ENCODE results near the gene LRRC4B.

The LRRC4B gene

DNA sequence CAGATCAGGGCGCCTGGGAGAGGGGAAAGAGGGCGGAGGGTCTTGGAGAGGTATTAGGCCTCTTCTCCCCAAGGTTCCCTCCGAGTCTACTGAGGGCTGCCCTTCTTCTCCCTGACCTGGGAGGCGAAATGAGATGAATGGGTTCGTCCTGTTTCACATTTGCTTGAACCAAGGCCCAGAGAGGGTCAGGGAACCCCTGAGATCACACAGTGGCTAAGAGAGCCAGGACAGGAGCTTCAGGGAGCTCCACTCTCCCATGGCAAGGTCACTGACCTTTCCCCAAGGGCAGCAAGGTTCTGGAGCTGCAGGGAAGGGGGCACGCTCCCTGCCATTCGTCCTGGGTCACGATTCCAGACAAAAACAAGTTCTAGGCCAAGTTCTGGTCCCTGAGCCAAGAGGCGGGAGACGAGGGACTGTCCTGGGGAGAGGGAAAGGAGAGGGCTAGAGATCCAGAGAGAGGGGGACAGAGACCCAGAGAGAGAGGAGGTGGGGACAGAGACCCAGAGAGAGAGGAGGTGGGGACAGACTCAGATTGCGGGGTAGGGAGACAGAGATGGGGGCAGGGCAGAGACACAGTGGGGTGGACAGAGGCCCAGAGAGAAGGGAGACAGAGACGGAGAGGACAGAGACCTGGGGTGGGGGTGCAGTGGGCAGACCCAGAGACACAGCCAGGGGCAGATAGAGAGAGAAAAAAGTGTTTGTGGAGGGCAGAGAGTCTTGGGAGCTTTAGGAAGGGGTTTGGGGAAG is 55.1 kb downstream of the LRRC4B start:
- no peak overlapping the region for H3K9ac ChIP-seq (ENCODE audit: low read depth in 1 of 2, low read length in 2 of 2)
- H3K27me3 ChIP-seq (ENCODE audit: control insufficient read depth in 1 of 2, insufficient read depth in 2 of 2, low read length in 2 of 2), result peaks cover 0 to 13% of the 10 kb centered on the region in 2 donors
- peaks cover 8 to 11% of the 10 kb centered on the region in 2 donors for H3K4me1 ChIP-seq (ENCODE audit: control insufficient read depth in 1 of 2, insufficient read depth in 2 of 2, low read length in 2 of 2)
- no peak overlapping the region for H3K4me3 ChIP-seq (ENCODE audit: low read depth in 1 of 2, low read length in 2 of 2)
- H3K36me3 ChIP-seq (ENCODE audit: control insufficient read depth in 1 of 2, insufficient read depth in 2 of 2, low read length in 2 of 2), result no peaks in the 10 kb centered on the region
- H3K27ac ChIP-seq (ENCODE audit: low read depth, low read length), result no peak overlapping the region
- H3K9me3 ChIP-seq (ENCODE audit: control insufficient read depth in 1 of 2, low read length in 2 of 2), result no peaks in the 10 kb centered on the region

DNA sequence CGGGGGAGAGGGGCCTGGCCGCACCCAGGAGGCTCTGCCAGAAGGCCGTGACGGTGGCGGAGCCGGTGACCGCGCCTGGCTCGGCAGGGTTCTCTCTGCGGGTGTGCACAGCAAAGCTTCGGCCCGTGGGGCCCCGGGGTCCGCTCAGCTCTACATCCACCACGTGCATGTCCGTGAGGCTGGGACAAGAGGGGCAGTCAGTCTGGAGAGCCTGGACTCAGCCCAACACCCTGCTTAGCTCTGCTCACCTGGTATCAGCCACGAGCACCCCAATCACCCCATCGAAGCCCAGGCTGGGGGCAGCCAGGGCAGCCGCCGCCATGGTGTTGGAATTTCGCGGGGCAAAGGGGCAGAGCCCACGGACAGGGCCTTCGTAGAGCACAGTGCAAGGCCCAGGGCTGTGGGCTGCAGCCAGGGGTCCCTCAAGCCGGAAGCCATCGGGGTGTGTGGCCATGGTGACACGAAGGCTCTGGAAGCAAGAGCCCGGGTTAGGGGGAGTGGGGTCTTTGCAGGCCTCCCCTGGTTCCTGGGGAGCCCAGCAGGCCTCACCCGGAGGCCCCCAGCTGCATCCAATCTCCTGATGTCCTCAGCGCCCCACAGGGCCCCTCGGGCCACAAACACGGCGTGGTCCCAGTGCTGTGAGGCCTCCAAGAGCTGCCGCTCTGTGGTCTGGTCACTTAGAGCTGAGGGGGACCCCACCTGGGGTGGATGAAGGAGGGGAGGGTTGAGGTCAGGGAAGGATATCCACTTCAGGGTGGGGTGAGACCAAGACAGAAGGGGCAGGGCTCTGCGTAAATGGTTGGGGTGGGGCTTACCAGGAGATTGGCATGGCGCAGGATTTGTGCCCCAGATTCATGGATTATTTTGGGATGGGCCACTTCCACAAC is 55.9 kb downstream of the LRRC4B start:
- Histone ChIP-seq H3K27ac (ENCODE audit: low read depth, low read length) (no peak overlapping the region), H3K36me3 (ENCODE audit: control insufficient read depth in 1 of 2, insufficient read depth in 2 of 2, low read length in 2 of 2) (no peaks in the 10 kb centered on the region), H3K4me1 (ENCODE audit: control insufficient read depth in 1 of 2, insufficient read depth in 2 of 2, low read length in 2 of 2) (peaks cover 8 to 11% of the 10 kb centered on the region in 2 donors), H3K9ac (ENCODE audit: low read depth in 1 of 2, low read length in 2 of 2) (peak overlapping the region in 1 of 2 donors; percentile 24), H3K4me3 (ENCODE audit: low read depth in 1 of 2, low read length in 2 of 2) (peak overlapping the region in 1 of 2 donors; percentile 94), H3K27me3 (ENCODE audit: control insufficient read depth in 1 of 2, insufficient read depth in 2 of 2, low read length in 2 of 2) (peaks cover 0 to 13% of the 10 kb centered on the region in 2 donors), H3K9me3 (ENCODE audit: control insufficient read depth in 1 of 2, low read length in 2 of 2) (no peaks in the 10 kb centered on the region)

DNA sequence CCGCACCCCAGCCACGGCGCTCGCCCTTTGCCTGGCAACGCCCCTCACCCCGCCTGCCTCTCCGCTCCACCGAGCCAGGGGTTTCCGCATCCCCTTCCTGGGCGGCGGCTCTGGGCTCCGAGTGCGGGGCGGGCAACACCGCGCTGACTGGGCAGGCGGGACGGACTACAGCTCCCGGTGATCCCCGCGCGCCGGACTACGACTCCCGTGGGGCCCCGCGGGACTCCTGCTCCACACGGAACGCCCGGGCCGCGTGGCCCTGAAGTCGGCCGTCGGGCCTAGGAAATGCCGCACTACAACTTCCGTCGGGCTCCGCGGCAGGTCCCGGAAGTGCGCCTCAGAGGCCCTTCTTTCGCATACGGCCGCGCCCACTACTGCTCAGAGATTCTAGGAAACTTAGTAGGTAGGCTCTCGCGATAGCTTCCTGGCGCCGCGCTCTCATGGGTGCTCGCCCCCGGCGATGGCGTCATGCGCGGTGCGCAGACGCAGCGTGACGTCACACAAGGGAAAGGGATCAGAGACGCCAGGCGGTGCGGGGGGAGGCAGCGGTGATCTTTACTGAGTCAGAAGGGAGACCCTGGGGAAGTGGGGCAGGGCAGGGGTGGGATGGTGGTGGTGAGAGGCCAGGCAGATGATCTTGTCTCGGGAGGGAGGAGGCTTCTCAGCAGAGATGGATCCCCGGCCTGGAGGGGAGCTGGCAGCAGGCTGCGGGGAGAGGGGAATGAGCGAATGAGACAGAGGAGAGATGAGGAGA is 57.0 kb downstream of the LRRC4B start, which contains the start of gene JOSD2:
Gene JOSD2, minus strand, starts transcription at position 123 of the 754 bp plus-strand sequence. CDS start 760 bp downstream, outside the sequence.
- peak within 1 kb of the TSS; percentile 74 to 94 for H3K4me3 ChIP-seq (ENCODE audit: low read depth in 1 of 2, low read length in 2 of 2)
- H3K9ac ChIP-seq (ENCODE audit: low read depth in 1 of 2, low read length in 2 of 2), result peak within 1 kb of the TSS; percentile 53 to 83
- no peaks in the 10 kb centered on the region for H3K36me3 ChIP-seq (ENCODE audit: control insufficient read depth in 1 of 2, insufficient read depth in 2 of 2, low read length in 2 of 2)
- peaks cover 0 to 13% of the 10 kb centered on the region in 2 donors for H3K27me3 ChIP-seq (ENCODE audit: control insufficient read depth in 1 of 2, insufficient read depth in 2 of 2, low read length in 2 of 2)
- H3K27ac ChIP-seq (ENCODE audit: low read depth, low read length), result peak within 1 kb of the TSS; percentile 56
- H3K9me3 ChIP-seq (ENCODE audit: control insufficient read depth in 1 of 2, low read length in 2 of 2), result no peaks in the 10 kb centered on the region
- peaks cover 8 to 11% of the 10 kb centered on the region in 2 donors for H3K4me1 ChIP-seq (ENCODE audit: control insufficient read depth in 1 of 2, insufficient read depth in 2 of 2, low read length in 2 of 2)

DNA sequence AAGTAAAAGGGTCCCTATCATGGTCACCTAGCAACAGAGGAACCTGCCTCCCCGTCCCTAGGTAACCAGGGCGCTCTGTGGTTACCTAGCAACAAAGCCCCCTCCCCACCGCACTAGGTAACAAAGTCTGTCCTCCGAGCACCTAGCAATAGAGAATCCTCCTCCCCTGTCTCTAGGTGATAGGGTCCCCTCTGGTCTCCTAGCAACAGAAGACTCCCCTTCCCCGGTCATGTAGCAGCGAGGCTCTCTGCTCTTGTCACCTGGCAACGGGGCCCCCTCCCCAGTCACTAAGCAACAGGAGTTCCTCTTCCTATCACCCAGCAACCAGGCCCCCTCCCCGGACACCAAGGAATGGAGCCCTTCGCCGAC is 57.6 kb downstream of the LRRC4B start:
- peak overlapping the region; percentile 56 for H3K27ac ChIP-seq (ENCODE audit: low read depth, low read length)
- peak overlapping the region; percentile 74 to 94 for H3K4me3 ChIP-seq (ENCODE audit: low read depth in 1 of 2, low read length in 2 of 2)
- no peaks in the 10 kb centered on the region for H3K9me3 ChIP-seq (ENCODE audit: control insufficient read depth in 1 of 2, low read length in 2 of 2)
- H3K9ac ChIP-seq (ENCODE audit: low read depth in 1 of 2, low read length in 2 of 2), result peak overlapping the region; percentile 53 to 83
- H3K4me1 ChIP-seq (ENCODE audit: control insufficient read depth in 1 of 2, insufficient read depth in 2 of 2, low read length in 2 of 2), result peaks cover 8 to 11% of the 10 kb centered on the region in 2 donors
- H3K27me3 ChIP-seq (ENCODE audit: control insufficient read depth in 1 of 2, insufficient read depth in 2 of 2, low read length in 2 of 2), result peaks cover 0 to 13% of the 10 kb centered on the region in 2 donors
- H3K36me3 ChIP-seq (ENCODE audit: control insufficient read depth in 1 of 2, insufficient read depth in 2 of 2, low read length in 2 of 2), result no peaks in the 10 kb centered on the region

DNA sequence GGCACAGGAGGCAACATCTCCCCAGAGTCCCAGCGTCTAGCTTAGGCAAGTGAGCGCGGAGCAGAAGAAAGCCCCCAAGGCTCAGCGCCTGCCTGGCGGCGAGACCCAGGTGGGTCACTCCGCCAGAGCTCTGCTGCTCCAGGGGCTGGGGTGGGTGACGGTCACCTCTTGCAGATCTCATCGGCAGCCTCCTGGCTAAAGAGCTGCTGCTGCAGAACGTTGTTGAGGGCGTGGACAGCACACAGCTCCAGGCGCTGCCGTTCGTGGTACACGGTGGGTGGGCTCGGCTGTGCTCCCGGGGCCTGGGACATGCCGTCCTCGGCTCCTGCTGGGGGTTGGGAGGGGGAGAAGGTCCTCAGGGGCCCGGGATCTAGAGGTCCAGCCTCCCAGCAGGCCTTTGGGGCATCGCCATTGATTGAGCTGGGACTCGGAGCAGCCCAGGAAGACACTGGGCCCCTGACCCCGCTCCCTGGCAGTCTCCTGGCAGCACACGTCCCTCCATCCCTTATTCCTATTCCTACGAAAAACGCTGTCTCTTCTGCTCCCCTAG is 58.0 kb downstream of the LRRC4B start:
- no peaks in the 10 kb centered on the region for H3K9me3 ChIP-seq (ENCODE audit: control insufficient read depth in 1 of 2, low read length in 2 of 2)
- H3K27me3 ChIP-seq (ENCODE audit: control insufficient read depth in 1 of 2, insufficient read depth in 2 of 2, low read length in 2 of 2), result peaks cover 0 to 11% of the 10 kb centered on the region in 2 donors
- H3K36me3 ChIP-seq (ENCODE audit: control insufficient read depth in 1 of 2, insufficient read depth in 2 of 2, low read length in 2 of 2), result no peaks in the 10 kb centered on the region
- no peak overlapping the region for H3K27ac ChIP-seq (ENCODE audit: low read depth, low read length)
- H3K4me1 ChIP-seq (ENCODE audit: control insufficient read depth in 1 of 2, insufficient read depth in 2 of 2, low read length in 2 of 2), result peaks cover 8 to 11% of the 10 kb centered on the region in 2 donors
- peak overlapping the region; percentile 74 to 94 for H3K4me3 ChIP-seq (ENCODE audit: low read depth in 1 of 2, low read length in 2 of 2)
- peak overlapping the region; percentile 53 to 83 for H3K9ac ChIP-seq (ENCODE audit: low read depth in 1 of 2, low read length in 2 of 2)

DNA sequence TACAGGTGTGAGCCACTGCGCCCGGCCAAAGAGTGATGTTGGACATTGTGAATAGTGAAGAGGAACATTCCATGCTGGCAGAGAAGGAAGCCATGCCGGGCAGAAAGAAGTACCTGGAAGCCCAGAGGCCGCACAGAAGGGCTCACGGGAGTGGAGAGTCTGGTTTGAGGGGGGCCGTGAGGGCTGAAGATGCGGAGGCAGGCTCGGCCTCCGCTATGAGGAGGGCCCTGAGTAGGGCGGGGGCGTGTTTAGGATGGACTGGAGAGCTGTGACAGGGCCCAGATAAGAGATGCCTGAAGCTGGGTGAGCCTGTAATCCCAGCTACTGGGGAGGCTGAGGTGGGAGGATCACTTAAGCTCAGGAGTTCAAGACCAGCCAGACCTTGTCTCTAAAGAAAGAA is 58.9 kb downstream of the LRRC4B start:
- Histone ChIP-seq H3K9ac (ENCODE audit: low read depth in 1 of 2, low read length in 2 of 2) (no peak overlapping the region), H3K27ac (ENCODE audit: low read depth, low read length) (no peak overlapping the region), H3K27me3 (ENCODE audit: control insufficient read depth in 1 of 2, insufficient read depth in 2 of 2, low read length in 2 of 2) (peaks cover 0 to 10% of the 10 kb centered on the region in 2 donors), H3K4me3 (ENCODE audit: low read depth in 1 of 2, low read length in 2 of 2) (no peak overlapping the region), H3K36me3 (ENCODE audit: control insufficient read depth in 1 of 2, insufficient read depth in 2 of 2, low read length in 2 of 2) (no peaks in the 10 kb centered on the region), H3K9me3 (ENCODE audit: control insufficient read depth in 1 of 2, low read length in 2 of 2) (no peaks in the 10 kb centered on the region), H3K4me1 (ENCODE audit: control insufficient read depth in 1 of 2, insufficient read depth in 2 of 2, low read length in 2 of 2) (peaks cover 8 to 11% of the 10 kb centered on the region in 2 donors)

DNA sequence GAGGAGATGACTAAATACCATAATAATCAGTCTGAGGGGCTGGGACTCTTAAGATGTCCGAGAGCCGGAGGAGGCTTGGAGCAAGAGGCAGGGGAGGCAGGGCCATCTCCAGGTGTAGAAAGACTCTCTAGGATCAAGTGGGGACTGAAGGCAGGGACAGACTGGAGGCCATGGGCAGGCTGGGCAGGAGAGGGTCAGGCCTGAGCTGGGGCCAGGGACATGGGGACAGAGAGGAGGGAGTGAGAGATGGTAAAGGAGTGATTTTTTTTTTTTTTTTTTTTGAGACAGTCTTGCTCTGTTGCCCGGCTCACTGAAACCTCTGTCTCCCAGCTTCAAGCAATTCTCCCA is 59.4 kb downstream of the LRRC4B start:
- Histone ChIP-seq H3K36me3 (ENCODE audit: control insufficient read depth in 1 of 2, insufficient read depth in 2 of 2, low read length in 2 of 2) (no peaks in the 10 kb centered on the region), H3K27me3 (ENCODE audit: control insufficient read depth in 1 of 2, insufficient read depth in 2 of 2, low read length in 2 of 2) (peaks cover 0 to 6% of the 10 kb centered on the region in 2 donors), H3K9me3 (ENCODE audit: control insufficient read depth in 1 of 2, low read length in 2 of 2) (no peaks in the 10 kb centered on the region), H3K9ac (ENCODE audit: low read depth in 1 of 2, low read length in 2 of 2) (no peak overlapping the region), H3K27ac (ENCODE audit: low read depth, low read length) (no peak overlapping the region), H3K4me3 (ENCODE audit: low read depth in 1 of 2, low read length in 2 of 2) (no peak overlapping the region), H3K4me1 (ENCODE audit: control insufficient read depth in 1 of 2, insufficient read depth in 2 of 2, low read length in 2 of 2) (peaks cover 8 to 11% of the 10 kb centered on the region in 2 donors)

DNA sequence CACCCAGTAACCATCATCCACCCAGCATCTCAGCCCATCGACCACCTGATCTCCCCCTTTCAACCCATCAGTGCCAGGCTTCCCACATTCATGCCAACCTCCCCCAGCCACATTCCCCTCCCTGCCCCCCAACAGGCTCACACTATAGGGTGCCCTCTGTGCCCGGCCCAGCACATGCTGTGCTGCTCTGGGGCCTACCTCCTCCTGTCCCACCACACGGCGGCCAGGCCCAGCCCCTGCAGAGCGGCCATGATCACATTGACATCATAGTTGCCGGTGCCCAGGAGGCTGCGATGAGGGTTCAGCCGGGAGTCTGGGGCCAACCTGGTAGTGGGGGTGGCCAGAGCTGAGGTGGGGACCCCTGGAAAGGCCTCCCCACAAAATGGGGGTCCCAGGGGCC is 60.9 kb downstream of the LRRC4B start:
- Histone ChIP-seq H3K27me3 (ENCODE audit: control insufficient read depth in 1 of 2, insufficient read depth in 2 of 2, low read length in 2 of 2) (no peaks in the 10 kb centered on the region), H3K4me3 (ENCODE audit: low read depth in 1 of 2, low read length in 2 of 2) (no peak overlapping the region), H3K36me3 (ENCODE audit: control insufficient read depth in 1 of 2, insufficient read depth in 2 of 2, low read length in 2 of 2) (no peaks in the 10 kb centered on the region), H3K9ac (ENCODE audit: low read depth in 1 of 2, low read length in 2 of 2) (no peak overlapping the region), H3K27ac (ENCODE audit: low read depth, low read length) (no peak overlapping the region), H3K4me1 (ENCODE audit: control insufficient read depth in 1 of 2, insufficient read depth in 2 of 2, low read length in 2 of 2) (peaks cover 8 to 11% of the 10 kb centered on the region in 2 donors), H3K9me3 (ENCODE audit: control insufficient read depth in 1 of 2, low read length in 2 of 2) (no peaks in the 10 kb centered on the region)

DNA sequence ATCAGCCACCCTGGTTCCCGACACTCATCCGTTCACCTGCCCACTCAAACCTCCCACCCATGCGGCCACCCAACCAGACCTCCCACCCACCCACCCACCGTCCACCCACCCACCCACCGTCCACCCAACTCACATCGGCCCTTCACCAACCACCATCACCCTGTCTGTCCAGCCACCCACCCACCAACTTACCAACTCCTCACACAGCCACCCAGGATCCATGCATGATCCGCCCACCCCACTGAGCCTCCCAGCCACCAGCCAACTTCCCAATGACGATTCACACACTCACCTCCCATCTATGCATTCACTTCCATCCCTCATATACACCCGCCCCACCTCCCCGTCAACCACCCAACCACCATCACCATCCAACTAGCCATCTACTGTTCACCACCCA is 61.5 kb downstream of the LRRC4B start:
- Histone ChIP-seq H3K9me3 (ENCODE audit: control insufficient read depth in 1 of 2, low read length in 2 of 2) (no peaks in the 10 kb centered on the region), H3K9ac (ENCODE audit: low read depth in 1 of 2, low read length in 2 of 2) (no peak overlapping the region), H3K27ac (ENCODE audit: low read depth, low read length) (no peak overlapping the region), H3K27me3 (ENCODE audit: control insufficient read depth in 1 of 2, insufficient read depth in 2 of 2, low read length in 2 of 2) (no peaks in the 10 kb centered on the region), H3K36me3 (ENCODE audit: control insufficient read depth in 1 of 2, insufficient read depth in 2 of 2, low read length in 2 of 2) (no peaks in the 10 kb centered on the region), H3K4me3 (ENCODE audit: low read depth in 1 of 2, low read length in 2 of 2) (no peak overlapping the region), H3K4me1 (ENCODE audit: control insufficient read depth in 1 of 2, insufficient read depth in 2 of 2, low read length in 2 of 2) (peaks cover 8 to 11% of the 10 kb centered on the region in 2 donors)
